Activated naive CD4-positive, alpha-beta T cell treated with anti-CD3 and anti-CD28 coated beads, Interleukin-2, amount 10 ng/mL, durations not matched to agents 7 days and 5 days (primary cell): ENCODE measurements around the gene KIFC3.
"Not testable (repeated sequence)": the region's sequence is repeated elsewhere in the genome, so short reads cannot be mapped to it uniquely, and the experiment has no call there.

Experiments
- CTCF ChIA-PET: fragments of 350-600 bp; sonication (Branson Sonifier 250); formaldehyde crosslinking; loops from one replicate; lab custom pipeline; 2021; ENCODE audit warnings: antibody characterized with exemption; lab: Charles Lee
- DNase-seq: peaks from one replicate; pipeline ENCODE4 v3.0.0-alpha.2; 2020
- H3K27ac Mint-ChIP-seq: one replicate; pipeline ENCODE4 v1.8.0; 2021; ENCODE audit warnings: mild to moderate bottlenecking, moderate library complexity, mixed read lengths
- H3K27me3 Mint-ChIP-seq: one replicate; pipeline ENCODE4 v1.8.0; 2021; ENCODE audit warnings: mild to moderate bottlenecking, mixed read lengths
- H3K36me3 Mint-ChIP-seq: one replicate; pipeline ENCODE4 v1.8.0; 2021; ENCODE audit warnings: mixed read lengths
- H3K4me1 Mint-ChIP-seq: one replicate; pipeline ENCODE4 v1.8.0; 2021; ENCODE audit warnings: mixed read lengths
- H3K4me3 Mint-ChIP-seq: one replicate; pipeline ENCODE4 v1.8.0; 2021; ENCODE audit warnings: mild to moderate bottlenecking, moderate library complexity, mixed read lengths
- H3K9me3 Mint-ChIP-seq: one replicate; pipeline ENCODE4 v1.8.0; 2021; ENCODE audit warnings: mixed read lengths

The KIFC3 gene

GRCh38 chr16:57817680-57818079 is 15.4 kb upstream of the KIFC3 start:
- peak overlapping the region; percentile 22 for H3K27ac Mint-ChIP-seq
- CTCF ChIA-PET = interaction anchor here (0.6 kb wide), 1 partner anchor 215 kb away, joined by 3 read pairs; no protein-coding TSS in a partner anchor
- H3K4me1 Mint-ChIP-seq = peaks cover 11% of the 10 kb centered on the region
- peaks cover 48% of the 10 kb centered on the region for H3K27me3 Mint-ChIP-seq
- no peaks in the 10 kb centered on the region for H3K9me3 Mint-ChIP-seq
- no peak for DNase-seq
- no peak overlapping the region for H3K4me3 Mint-ChIP-seq
- H3K36me3 Mint-ChIP-seq = no peaks in the 10 kb centered on the region

- no peak for DNase-seq
- Mint-ChIP-seq H3K27me3 (peaks cover 42% of the 10 kb centered on the region), H3K4me1 (peaks cover 11% of the 10 kb centered on the region), H3K9me3 (no peaks in the 10 kb centered on the region), H3K27ac (no peak overlapping the region), H3K36me3 (no peaks in the 10 kb centered on the region), H3K4me3 (no peak overlapping the region)
- CTCF ChIA-PET = interaction anchor here (0.7 to 1.1 kb wide), 2 partner anchors 21 to 65 kb away, joined by 3 read pairs; no protein-coding TSS in a partner anchor
These were observed 13.9 kb upstream of the KIFC3 start for GRCh38 chr16:57815987-57816745.

DNA sequence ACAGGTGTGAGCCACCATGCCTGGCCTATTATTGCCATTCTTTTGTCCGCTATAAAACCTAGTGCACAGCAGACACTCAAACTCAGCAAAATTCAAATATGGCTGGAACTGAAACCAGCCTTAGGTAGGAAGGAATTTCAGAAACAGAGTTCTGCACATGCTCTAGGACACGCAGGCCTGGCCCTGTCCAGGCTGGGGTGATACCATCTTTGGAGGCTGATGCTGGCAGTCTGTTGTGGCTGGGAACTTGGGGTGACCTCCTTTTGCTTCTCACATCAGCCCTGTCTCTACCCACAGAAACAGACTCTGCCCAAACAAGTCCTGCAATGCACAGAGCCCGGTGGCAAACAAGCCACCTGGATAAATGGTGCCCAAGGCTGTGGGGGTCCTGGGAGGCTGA is 12.6 kb upstream of the KIFC3 start:
- DNase-seq = no peak
- Mint-ChIP-seq H3K27ac (no peak overlapping the region), H3K4me3 (no peak overlapping the region), H3K36me3 (no peaks in the 10 kb centered on the region), H3K27me3 (peaks cover 44% of the 10 kb centered on the region), H3K4me1 (peaks cover 24% of the 10 kb centered on the region), H3K9me3 (no peaks in the 10 kb centered on the region)
- CTCF ChIA-PET = no interaction called here

- no peak overlapping the region for H3K4me3 Mint-ChIP-seq
- H3K4me1 Mint-ChIP-seq = peaks cover 35% of the 10 kb centered on the region
- no peak for DNase-seq
- no peaks in the 10 kb centered on the region for H3K9me3 Mint-ChIP-seq
- no peaks in the 10 kb centered on the region for H3K36me3 Mint-ChIP-seq
- peaks cover 47% of the 10 kb centered on the region for H3K27me3 Mint-ChIP-seq
- no peak overlapping the region for H3K27ac Mint-ChIP-seq
- CTCF ChIA-PET = interaction anchor here (0.9 kb wide), 1 partner anchor 19 kb away, joined by 3 read pairs; no protein-coding TSS in a partner anchor
These were observed 11.2 kb upstream of the KIFC3 start for GRCh38 chr16:57813466-57813865.

DNA sequence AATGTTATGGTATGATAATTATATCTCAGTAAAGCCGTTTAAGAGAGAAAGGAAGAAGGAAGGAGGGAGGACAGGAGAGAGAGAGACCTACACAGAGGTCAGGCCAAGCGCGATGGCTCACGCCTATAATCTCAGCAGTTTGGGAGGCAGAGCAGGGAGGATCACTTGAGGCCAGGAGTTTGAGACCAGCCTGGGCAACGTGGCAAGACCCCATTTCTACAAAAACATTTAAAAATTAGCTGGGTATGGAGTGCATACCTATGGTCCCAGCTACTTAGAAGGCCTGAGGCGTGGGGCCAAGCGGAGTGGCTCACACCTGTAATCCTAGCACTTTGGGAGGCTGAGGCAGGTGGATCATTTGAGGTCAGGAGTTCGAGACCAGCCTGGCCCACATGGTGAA is 9.0 kb upstream of the KIFC3 start:
- not testable (repeated sequence) for H3K27ac Mint-ChIP-seq, H3K9me3 Mint-ChIP-seq, H3K4me3 Mint-ChIP-seq, H3K36me3 Mint-ChIP-seq, DNase-seq
- Mint-ChIP-seq H3K4me1 (peaks cover 38% of the 10 kb centered on the region), H3K27me3 (peaks cover 61% of the 10 kb centered on the region)
- CTCF ChIA-PET = interaction anchor here (0.6 to 1.2 kb wide), 4 partner anchors 14 to 212 kb away, joined by 3 read pairs; no protein-coding TSS in a partner anchor

GRCh38 chr16:57810197-57811031 is 8.1 kb upstream of the KIFC3 start:
- CTCF ChIA-PET = interaction anchor here (0.7 to 1.6 kb wide), 4 partner anchors 11 to 190 kb away, joined by 3 to 4 read pairs (median 3); partner anchors contain the start of genes USB1 and ZNF319
- H3K27ac Mint-ChIP-seq = peak overlapping the region; percentile 85
- peaks cover 32% of the 10 kb centered on the region for H3K4me1 Mint-ChIP-seq
- no peaks in the 10 kb centered on the region for H3K36me3 Mint-ChIP-seq
- H3K27me3 Mint-ChIP-seq = peaks cover 65% of the 10 kb centered on the region
- no peak overlapping the region for H3K4me3 Mint-ChIP-seq
- H3K9me3 Mint-ChIP-seq = no peaks in the 10 kb centered on the region
- peak; percentile 86 for DNase-seq

GRCh38 chr16:57809276-57810196 is 7.2 kb upstream of the KIFC3 start:
- Mint-ChIP-seq H3K4me3 (no peak overlapping the region), H3K36me3 (no peaks in the 10 kb centered on the region), H3K27ac (peak overlapping the region; percentile 85), H3K4me1 (peaks cover 32% of the 10 kb centered on the region), H3K9me3 (no peaks in the 10 kb centered on the region), H3K27me3 (peaks cover 74% of the 10 kb centered on the region)
- no peak for DNase-seq
- CTCF ChIA-PET = interaction anchor here (0.6 to 1.6 kb wide), 7 partner anchors 10 to 320 kb away, joined by 3 to 4 read pairs (median 3); partner anchors contain the start of genes CFAP20, USB1 and ZNF319

- DNase-seq = no peak
- Mint-ChIP-seq H3K27ac (no peak overlapping the region), H3K27me3 (peaks cover 74% of the 10 kb centered on the region), H3K4me3 (no peak overlapping the region), H3K9me3 (no peaks in the 10 kb centered on the region), H3K4me1 (peaks cover 32% of the 10 kb centered on the region), H3K36me3 (no peaks in the 10 kb centered on the region)
- CTCF ChIA-PET = interaction anchor here (0.7 to 1.1 kb wide), 3 partner anchors 10 to 232 kb away, joined by 3 to 4 read pairs (median 3); no protein-coding TSS in a partner anchor
These were observed 6.4 kb upstream of the KIFC3 start for GRCh38 chr16:57808589-57809228.

DNA sequence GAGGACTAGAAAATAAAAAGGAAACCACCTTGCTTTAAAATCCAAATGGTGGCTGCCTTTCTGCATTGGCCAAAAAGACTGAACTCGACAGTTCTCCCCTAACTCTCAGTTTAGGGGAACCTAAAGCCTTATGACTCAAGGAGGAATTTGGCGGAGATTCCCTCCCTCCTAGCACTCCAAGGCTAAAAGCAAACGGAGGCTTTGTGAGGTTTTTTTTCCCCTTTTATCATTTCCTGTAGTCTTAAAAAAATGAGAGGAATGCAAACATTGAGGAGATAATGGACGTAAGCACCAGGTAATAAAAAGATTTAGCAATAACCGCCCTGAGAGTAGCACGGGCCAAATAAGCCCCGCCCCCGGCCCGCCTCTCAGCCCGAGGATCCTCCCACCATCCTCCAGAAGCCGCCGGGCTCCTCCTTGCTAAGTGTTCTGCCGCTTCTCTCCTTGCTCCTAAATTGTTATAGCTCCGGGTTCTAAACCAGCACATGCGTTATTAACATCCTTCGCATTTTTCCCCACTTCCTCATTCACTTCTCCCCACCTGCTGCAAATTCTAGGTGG is 5.8 kb upstream of the KIFC3 start:
- Mint-ChIP-seq H3K36me3 (no peaks in the 10 kb centered on the region), H3K9me3 (no peaks in the 10 kb centered on the region), H3K4me3 (no peak overlapping the region), H3K27ac (no peak overlapping the region), H3K4me1 (peaks cover 32% of the 10 kb centered on the region), H3K27me3 (peaks cover 76% of the 10 kb centered on the region)
- peak; percentile 77 for DNase-seq
- CTCF ChIA-PET = no interaction called here

DNA sequence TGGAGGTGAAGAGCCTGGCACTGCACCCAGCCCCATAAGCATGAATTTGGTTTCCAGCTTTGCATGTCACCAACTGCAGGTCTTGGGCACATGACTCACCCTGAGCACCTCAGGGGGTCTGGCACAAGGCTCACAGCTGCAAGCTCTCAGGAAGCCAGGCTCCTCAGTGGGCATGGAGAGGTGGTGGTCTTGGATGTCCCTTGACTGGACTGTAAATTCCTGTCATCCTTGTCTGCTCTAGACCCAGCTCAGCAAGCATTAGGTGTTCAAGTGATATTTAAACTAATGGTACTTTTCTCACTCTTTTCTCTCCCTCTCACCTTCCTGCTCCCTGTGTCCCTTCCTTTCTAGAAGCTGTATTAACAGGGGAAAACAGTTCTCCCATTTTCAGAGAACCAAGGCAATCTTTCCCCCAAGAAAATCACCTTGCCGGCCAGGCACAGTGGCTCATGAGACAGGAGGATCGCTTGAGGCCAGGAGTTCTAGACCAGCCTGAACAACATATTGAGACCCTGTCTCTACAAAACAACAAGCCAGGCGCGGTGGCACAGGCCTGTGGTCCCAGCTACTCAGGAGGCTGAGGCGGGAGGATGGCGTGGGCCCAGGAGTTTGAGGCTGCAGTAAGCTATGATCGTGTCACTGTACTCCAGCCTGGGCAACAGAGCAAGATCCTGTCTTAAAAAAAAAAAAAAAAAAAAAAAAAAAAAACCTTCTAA is 5.1 kb upstream of the KIFC3 start:
- no peaks in the 10 kb centered on the region for H3K9me3 Mint-ChIP-seq
- CTCF ChIA-PET = interaction anchor here (0.8 kb wide), 1 partner anchor 50 kb away, joined by 3 read pairs; no protein-coding TSS in a partner anchor
- no peak for DNase-seq
- peaks cover 3% of the 10 kb centered on the region for H3K36me3 Mint-ChIP-seq
- H3K4me3 Mint-ChIP-seq = no peak overlapping the region
- H3K27me3 Mint-ChIP-seq = peaks cover 80% of the 10 kb centered on the region
- peaks cover 38% of the 10 kb centered on the region for H3K4me1 Mint-ChIP-seq
- H3K27ac Mint-ChIP-seq = no peak overlapping the region

DNA sequence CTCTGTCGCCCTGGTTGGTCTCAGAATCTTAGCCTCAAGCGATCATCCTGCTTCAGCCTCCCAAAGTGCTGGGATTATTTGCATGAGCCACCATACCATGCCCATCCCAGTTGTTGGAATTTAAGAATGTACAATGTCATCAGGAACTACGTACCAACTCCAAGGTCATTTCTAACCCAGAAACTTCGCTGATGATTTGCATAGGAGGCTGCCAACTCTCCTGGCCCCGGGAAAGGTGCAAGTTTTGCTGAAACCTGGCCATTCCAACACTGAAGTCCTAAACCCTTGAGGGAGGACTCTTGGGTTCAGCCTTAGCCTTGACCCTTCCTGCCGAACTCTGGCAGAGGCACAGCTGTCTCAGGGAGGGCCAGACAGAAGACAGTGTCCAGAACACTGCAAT is 2.9 kb upstream of the KIFC3 start:
- Mint-ChIP-seq H3K27me3 (peaks cover 88% of the 10 kb centered on the region), H3K4me3 (no peak overlapping the region), H3K4me1 (peaks cover 36% of the 10 kb centered on the region), H3K36me3 (peaks cover 3% of the 10 kb centered on the region), H3K9me3 (no peaks in the 10 kb centered on the region), H3K27ac (no peak overlapping the region)
- DNase-seq = no peak
- CTCF ChIA-PET = no interaction called here

- CTCF ChIA-PET = interaction anchor here (0.7 kb wide), 1 partner anchor 11 kb away, joined by 3 read pairs; no protein-coding TSS in a partner anchor
- no peak for DNase-seq
- Mint-ChIP-seq H3K27ac (no peak overlapping the region), H3K27me3 (peaks cover 90% of the 10 kb centered on the region), H3K4me1 (peaks cover 35% of the 10 kb centered on the region), H3K4me3 (no peak overlapping the region), H3K36me3 (peaks cover 3% of the 10 kb centered on the region), H3K9me3 (no peaks in the 10 kb centered on the region)
These were observed 2.0 kb upstream of the KIFC3 start for GRCh38 chr16:57804111-57804837.
